ENCODE data around the gene TNIK. TPM values are rescaled to one million over a fixed set of nuclear protein-coding genes. Genes with fewer than 3 reads are reported as not detected.

The TNIK gene
- total RNA-seq, 1 donor from 2014 or later, result 2.5 TPM

GRCh38 chr3:171266740-171267073, 193.5 kb downstream of the TNIK start:
- H3K27ac Mint-ChIP-seq, result no peak overlapping the region
- intact Hi-C loops (cut with micrococcal nuclease), result no loop called here
- DNase-seq, result no peak
- CTCF ChIA-PET, result no interaction called here
- no peaks in the 10 kb centered on the region for H3K4me1 Mint-ChIP-seq
- no peaks in the 10 kb centered on the region for H3K27me3 Mint-ChIP-seq
- no peaks in the 10 kb centered on the region for H3K9me3 Mint-ChIP-seq
- no peak overlapping the region for H3K4me3 Mint-ChIP-seq
- H3K36me3 Mint-ChIP-seq (ENCODE audit: low read depth), result no peaks in the 10 kb centered on the region
- TF ChIP-seq CTCF (IDR thresholded peaks at IDR 0.05), result no peak
- ATAC-seq (ENCODE audit: low read depth), result no peak
- POLR2A ChIA-PET, result no interaction called here

- CTCF ChIA-PET, result no interaction called here
- intact Hi-C loops (cut with micrococcal nuclease), result no loop called here
- H3K36me3 Mint-ChIP-seq (ENCODE audit: low read depth), result no peaks in the 10 kb centered on the region
- peaks cover 5% of the 10 kb centered on the region for H3K4me1 Mint-ChIP-seq
- no peak overlapping the region for H3K27ac Mint-ChIP-seq
- DNase-seq (no peak), ATAC-seq (ENCODE audit: low read depth) (no peak)
- H3K9me3 Mint-ChIP-seq, result no peaks in the 10 kb centered on the region
- POLR2A ChIA-PET, result no interaction called here
- H3K4me3 Mint-ChIP-seq, result no peak overlapping the region
- no peaks in the 10 kb centered on the region for H3K27me3 Mint-ChIP-seq
- TF ChIP-seq CTCF (IDR thresholded peaks at IDR 0.05), result no peak
These were observed 194.0 kb downstream of the TNIK start for GRCh38 chr3:171266034-171266739.

- no peak for TF ChIP-seq CTCF (IDR thresholded peaks at IDR 0.05)
- CTCF ChIA-PET, result no interaction called here
- H3K36me3 Mint-ChIP-seq (ENCODE audit: low read depth), result no peaks in the 10 kb centered on the region
- DNase-seq (no peak), ATAC-seq (ENCODE audit: low read depth) (no peak)
- no peaks in the 10 kb centered on the region for H3K9me3 Mint-ChIP-seq
- no peak overlapping the region for H3K27ac Mint-ChIP-seq
- H3K4me1 Mint-ChIP-seq, result peaks cover 7% of the 10 kb centered on the region
- POLR2A ChIA-PET, result no interaction called here
- intact Hi-C loops (cut with micrococcal nuclease), result no loop called here
- H3K4me3 Mint-ChIP-seq, result no peak overlapping the region
- H3K27me3 Mint-ChIP-seq, result no peaks in the 10 kb centered on the region
These were observed 195.4 kb downstream of the TNIK start for GRCh38 chr3:171264758-171265157.

- intact Hi-C loops (cut with micrococcal nuclease), result no loop called here
- Mint-ChIP-seq H3K36me3 (ENCODE audit: low read depth) (no peaks in the 10 kb centered on the region), H3K27ac (no peak overlapping the region), H3K4me1 (peaks cover 7% of the 10 kb centered on the region), H3K9me3 (no peaks in the 10 kb centered on the region), H3K27me3 (no peaks in the 10 kb centered on the region), H3K4me3 (no peak overlapping the region)
- ATAC-seq (ENCODE audit: low read depth) (no peak), DNase-seq (no peak)
- TF ChIP-seq CTCF (IDR thresholded peaks at IDR 0.05), result no peak
- ChIA-PET POLR2A (no interaction called here), CTCF (no interaction called here)
These were observed 197.8 kb downstream of the TNIK start for GRCh38 chr3:171262431-171262830.

GRCh38 chr3:171261487-171261886, 198.7 kb downstream of the TNIK start:
- Mint-ChIP-seq H3K4me3 (no peak overlapping the region), H3K27ac (no peak overlapping the region), H3K4me1 (peaks cover 7% of the 10 kb centered on the region), H3K9me3 (no peaks in the 10 kb centered on the region), H3K36me3 (ENCODE audit: low read depth) (no peaks in the 10 kb centered on the region), H3K27me3 (no peaks in the 10 kb centered on the region)
- intact Hi-C loops (cut with micrococcal nuclease), result no loop called here
- DNase-seq (no peak), ATAC-seq (ENCODE audit: low read depth) (no peak)
- CTCF ChIA-PET, result no interaction called here
- POLR2A ChIA-PET, result no interaction called here
- TF ChIP-seq CTCF (IDR thresholded peaks at IDR 0.05), result no peak
